Smooth muscle cell (in vitro differentiated cells): Measurements from ENCODE around the gene PSMG4. TPM values are rescaled to one million over a fixed set of nuclear protein-coding genes. Genes with fewer than 3 reads are reported as not detected.

Source experiments
- DNase-seq: peaks from one replicate; lab custom pipeline; 2025; ENCODE audit not compliant: unreplicated experiment; lab: John Stamatoyannopoulos, UW
- H2AFZ ChIP-seq: fragments of 200-600 bp; sonication (generic); 2 replicates; pipeline ENCODE4 v1.6.0; 2016; ENCODE audit warnings: antibody characterized with exemption, low read depth, mild to moderate bottlenecking
- H3F3A ChIP-seq: fragments of 200-600 bp; sonication (generic); 2 replicates; pipeline ENCODE4 v1.6.0; 2017; ENCODE audit warnings: antibody characterized with exemption, low read depth
- H3K27ac ChIP-seq: fragments of 200-600 bp; sonication (generic); 2 replicates; pipeline ENCODE4 v1.5.1; 2016; ENCODE audit warnings: low read depth, mild to moderate bottlenecking
- H3K27me3 ChIP-seq: fragments of 200-600 bp; sonication (generic); 2 replicates; pipeline ENCODE4 v1.6.1; 2016; ENCODE audit warnings: low read depth, mild to moderate bottlenecking
- H3K36me3 ChIP-seq: fragments of 200-600 bp; sonication (generic); 2 replicates; pipeline ENCODE4 v1.5.1; 2016; ENCODE audit warnings: low read depth
- H3K4me1 ChIP-seq: fragments of 200-600 bp; sonication (generic); 2 replicates; pipeline ENCODE4 v1.5.1; 2016; ENCODE audit warnings: low read depth
- H3K4me2 ChIP-seq: fragments of 200-600 bp; sonication (generic); 2 replicates; pipeline ENCODE4 v1.6.0; 2016; ENCODE audit warnings: mild to moderate bottlenecking
- H3K4me3 ChIP-seq: fragments of 200-600 bp; sonication (generic); 2 replicates; pipeline ENCODE4 v1.5.1; 2016; ENCODE audit warnings: mild to moderate bottlenecking
- H3K79me2 ChIP-seq: fragments of 200-600 bp; sonication (generic); 2 replicates; pipeline ENCODE4 v1.6.0; 2016; ENCODE audit warnings: low read depth, mild to moderate bottlenecking
- H3K9ac ChIP-seq: fragments of 200-600 bp; sonication (generic); 2 replicates; pipeline ENCODE4 v1.6.0; 2016; ENCODE audit warnings: low read depth
- H3K9me3 ChIP-seq: fragments of 200-600 bp; sonication (generic); replicated peaks from 2 replicates; pipeline ENCODE4 v1.5.1; 2016; ENCODE audit warnings: low read depth
- H4K20me1 ChIP-seq: fragments of 200-600 bp; sonication (generic); 2 replicates; pipeline ENCODE4 v1.6.0; 2016; ENCODE audit warnings: low read depth
- CTCF ChIP-seq: fragments of 200-600 bp; sonication (generic); IDR thresholded peaks from 2 replicates; pipeline ENCODE4 v1.5.1; 2017; ENCODE audit warnings: borderline replicate concordance, mild to moderate bottlenecking, antibody characterized with exemption; ENCODE audit not compliant: insufficient read depth, poor library complexity, severe bottlenecking
- WGBS: methylation state at CpG from one replicate; pipeline ENCODE4 v1.1.7; 2016; ENCODE audit warnings: low lambda C conversion rate; 5-methylcytosine and 5-hydroxymethylcytosine counted together
- polyA plus RNA-seq: library from polyadenylated mRNA; unstranded; fragments of >200 nt; fragmentation: Nextera tagmentation; extraction: Ambion mirVana; gene quantifications from 2 replicates; pipeline ENCODE4 v1.2.1, GENCODE V29; 2016
- total RNA-seq: library from RNA; depleted of rRNA; stranded (reverse); fragments of >200 nt; gene quantifications from 2 replicates; pipeline ENCODE4 v1.2.3, GENCODE V29; 2014

PSMG4 gene
- total and polyA plus RNA-seq, 2 experiments from 2014 or later: 10.9 to 12.5 TPM

- no peak overlapping the region for H3K4me3 ChIP-seq
- H4K20me1 ChIP-seq: peaks cover 17% of the 10 kb centered on the region
- H3K79me2 ChIP-seq: no peaks in the 10 kb centered on the region
- H2AFZ ChIP-seq: no peak overlapping the region
- peaks cover 8% of the 10 kb centered on the region for H3F3A ChIP-seq
- no peak overlapping the region for H3K9ac ChIP-seq
- no peak for DNase-seq
- H3K4me2 ChIP-seq: no peak overlapping the region
- no peak overlapping the region for H3K27ac ChIP-seq
- H3K9me3 ChIP-seq: no peaks in the 10 kb centered on the region
- WGBS: 97% methylated on average over 10 of the region's 10 CpGs
- peaks cover 17% of the 10 kb centered on the region for H3K4me1 ChIP-seq
- no peak for TF ChIP-seq CTCF
- no peaks in the 10 kb centered on the region for H3K36me3 ChIP-seq
- no peaks in the 10 kb centered on the region for H3K27me3 ChIP-seq
These were observed 24.5 kb downstream of the PSMG4 start for GRCh38 chr6:3283241-3283640.

- peaks cover 17% of the 10 kb centered on the region for H4K20me1 ChIP-seq
- H3K79me2 ChIP-seq: no peaks in the 10 kb centered on the region
- H3K27ac ChIP-seq: no peak overlapping the region
- no peak overlapping the region for H3K4me2 ChIP-seq
- H3K27me3 ChIP-seq: no peaks in the 10 kb centered on the region
- H3K9me3 ChIP-seq: no peaks in the 10 kb centered on the region
- no peak overlapping the region for H3K4me3 ChIP-seq
- no peak for DNase-seq
- no peaks in the 10 kb centered on the region for H3K36me3 ChIP-seq
- peaks cover 8% of the 10 kb centered on the region for H3F3A ChIP-seq
- H3K9ac ChIP-seq: no peak overlapping the region
- 95% methylated on average over 23 of the region's 23 CpGs for WGBS
- H2AFZ ChIP-seq: no peak overlapping the region
- TF ChIP-seq CTCF: no peak
- peaks cover 17% of the 10 kb centered on the region for H3K4me1 ChIP-seq
These were observed 25.1 kb downstream of the PSMG4 start for GRCh38 chr6:3283641-3284435.

- no peak overlapping the region for H2AFZ ChIP-seq
- H3K27me3 ChIP-seq: no peaks in the 10 kb centered on the region
- no peak for DNase-seq
- H3K9me3 ChIP-seq: no peaks in the 10 kb centered on the region
- H3K4me1 ChIP-seq: peaks cover 17% of the 10 kb centered on the region
- H3K79me2 ChIP-seq: no peaks in the 10 kb centered on the region
- H3K9ac ChIP-seq: no peak overlapping the region
- no peak overlapping the region for H3K27ac ChIP-seq
- no peak for TF ChIP-seq CTCF
- H3F3A ChIP-seq: peaks cover 8% of the 10 kb centered on the region
- H3K4me2 ChIP-seq: no peak overlapping the region
- WGBS: 96% methylated on average over 17 of the region's 17 CpGs
- no peaks in the 10 kb centered on the region for H3K36me3 ChIP-seq
- H4K20me1 ChIP-seq: peaks cover 17% of the 10 kb centered on the region
- no peak overlapping the region for H3K4me3 ChIP-seq
These were observed 25.7 kb downstream of the PSMG4 start for GRCh38 chr6:3284436-3284876.

GRCh38 chr6:3285049-3285639 lies 26.4 kb downstream of the PSMG4 start:
- no peak for TF ChIP-seq CTCF

More at GRCh38 chr6:3285049-3285639, 26.4 kb downstream of the PSMG4 start:
- Histone ChIP-seq H3K9ac (no peak overlapping the region), H3K36me3 (no peaks in the 10 kb centered on the region), H3K27me3 (no peaks in the 10 kb centered on the region), H3K4me2 (no peak overlapping the region), H3K79me2 (no peaks in the 10 kb centered on the region), H3F3A (peaks cover 8% of the 10 kb centered on the region), H3K9me3 (no peaks in the 10 kb centered on the region), H3K27ac (no peak overlapping the region), H3K4me1 (peaks cover 17% of the 10 kb centered on the region), H4K20me1 (peaks cover 17% of the 10 kb centered on the region), H3K4me3 (no peak overlapping the region), H2AFZ (no peak overlapping the region)
- 97% methylated on average over 19 of the region's 19 CpGs for WGBS
- DNase-seq: no peak
